Loucy (cell line): ENCODE data around the gene SORCS2.

Source experiments
- EZH2phosphoT487 ChIP-seq: fragments of 200-600 bp; IDR thresholded peaks from 2 replicates; pipeline ENCODE4 v1.6.1; 2018; ENCODE audit warnings: antibody characterized with exemption, mild to moderate bottlenecking, moderate library complexity, borderline replicate concordance
- TF ChIP-seq, protein P1 (sequence below): fragments of 200-600 bp; sonication (generic); conservative IDR thresholded peaks from 2 replicates; pipeline ENCODE4 v1.5.1; 2014; ENCODE audit warnings: mild to moderate bottlenecking, antibody characterized with exemption, low read length

GRCh38 chr4:7645956-7646355 lies 453.6 kb downstream of the SORCS2 start:
- TF ChIP-seq, protein P1, sequence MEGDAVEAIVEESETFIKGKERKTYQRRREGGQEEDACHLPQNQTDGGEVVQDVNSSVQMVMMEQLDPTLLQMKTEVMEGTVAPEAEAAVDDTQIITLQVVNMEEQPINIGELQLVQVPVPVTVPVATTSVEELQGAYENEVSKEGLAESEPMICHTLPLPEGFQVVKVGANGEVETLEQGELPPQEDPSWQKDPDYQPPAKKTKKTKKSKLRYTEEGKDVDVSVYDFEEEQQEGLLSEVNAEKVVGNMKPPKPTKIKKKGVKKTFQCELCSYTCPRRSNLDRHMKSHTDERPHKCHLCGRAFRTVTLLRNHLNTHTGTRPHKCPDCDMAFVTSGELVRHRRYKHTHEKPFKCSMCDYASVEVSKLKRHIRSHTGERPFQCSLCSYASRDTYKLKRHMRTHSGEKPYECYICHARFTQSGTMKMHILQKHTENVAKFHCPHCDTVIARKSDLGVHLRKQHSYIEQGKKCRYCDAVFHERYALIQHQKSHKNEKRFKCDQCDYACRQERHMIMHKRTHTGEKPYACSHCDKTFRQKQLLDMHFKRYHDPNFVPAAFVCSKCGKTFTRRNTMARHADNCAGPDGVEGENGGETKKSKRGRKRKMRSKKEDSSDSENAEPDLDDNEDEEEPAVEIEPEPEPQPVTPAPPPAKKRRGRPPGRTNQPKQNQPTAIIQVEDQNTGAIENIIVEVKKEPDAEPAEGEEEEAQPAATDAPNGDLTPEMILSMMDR: no peak
- TF ChIP-seq EZH2phosphoT487: no peak
